IMR-90 (cell line): ENCODE results near the gene PTX4. TPM values are rescaled to one million over a fixed set of nuclear protein-coding genes. Genes with fewer than 3 reads are reported as not detected.

Experiments used
- ATAC-seq: fragments of 200-7000 bp; cut with Tn5 transposase; 2 replicates; pipeline ENCODE4 v1.9.1; 2020; ENCODE audit warnings: low read depth, mild to moderate bottlenecking, moderate library complexity
- BruUV-seq: library from RNA; stranded (reverse); fragments of 400-500 nt; replicated peaks from 2 replicates; lab custom pipeline; 2021; lab: Mats Ljungman, UMichigan
- CTCF ChIA-PET: fragments of 300-600 bp; formaldehyde crosslinking; extraction: SDS; loops from one replicate; lab custom pipeline; 2021; ENCODE audit warnings: antibody characterized with exemption; lab: Yijun Ruan, JAX
- POLR2A ChIA-PET: fragments of 300-600 bp; sonication (Branson Sonifier 250); formaldehyde crosslinking; loops from one replicate; lab custom pipeline; 2022; ENCODE audit warnings: antibody characterized with exemption; ENCODE audit not compliant: unreplicated experiment; lab: Charles Lee
- DNase-seq: peaks from one replicate; pipeline ENCODE4 v3.0.0; 2013
- H2AFZ ChIP-seq: replicated peaks from 2 replicates; pipeline ENCODE3; 2013; ENCODE audit warnings: low read length, mild to moderate bottlenecking; ENCODE audit not compliant: poor library complexity
- H2AK5ac ChIP-seq: 2 replicates; pipeline ENCODE4 v1.6.1; 2013; ENCODE audit warnings: low read depth, low read length, inconsistent platforms
- H2AK9ac ChIP-seq: replicated peaks from 2 replicates; pipeline ENCODE3; 2013; ENCODE audit warnings: mild to moderate bottlenecking, low read depth, low read length, moderate library complexity; ENCODE audit not compliant: poor library complexity
- H2BK120ac ChIP-seq: 2 replicates; pipeline ENCODE4 v1.6.1; 2013; ENCODE audit warnings: low read depth, low read length, inconsistent platforms
- H2BK15ac ChIP-seq: 3 replicates; pipeline ENCODE4 v1.6.1; 2013; ENCODE audit warnings: low read depth, low read length, inconsistent platforms
- H2BK20ac ChIP-seq: 2 replicates; pipeline ENCODE4 v1.6.1; 2013; ENCODE audit warnings: low read depth, mild to moderate bottlenecking, inconsistent platforms, low read length, moderate library complexity
- H2BK5ac ChIP-seq: 2 replicates; pipeline ENCODE4 v1.6.1; 2013; ENCODE audit warnings: mild to moderate bottlenecking, low read depth, low read length, inconsistent platforms; ENCODE audit not compliant: poor library complexity, severe bottlenecking
- H3K14ac ChIP-seq: replicated peaks from 2 replicates; pipeline ENCODE4 v1.6.1; 2013; ENCODE audit warnings: low read depth, low read length, inconsistent platforms
- H3K18ac ChIP-seq: 2 replicates; pipeline ENCODE4 v1.6.1; 2013; ENCODE audit warnings: low read depth, low read length, control low read depth
- H3K23ac ChIP-seq: 2 replicates; pipeline ENCODE4 v1.6.1; 2013; ENCODE audit warnings: low read depth, low read length, inconsistent platforms
- H3K27ac ChIP-seq: 2 replicates; pipeline ENCODE4 v1.5.1; 2013; ENCODE audit warnings: mild to moderate bottlenecking, control low read depth, low read length; ENCODE audit not compliant: insufficient read depth
- H3K27me3 ChIP-seq: 2 replicates; pipeline ENCODE4 v1.6.1; 2013; ENCODE audit warnings: low read length; ENCODE audit not compliant: control insufficient read depth, insufficient read depth
- H3K36me3 ChIP-seq: 2 replicates; pipeline ENCODE4 v1.6.1; 2013; ENCODE audit warnings: low read length, mixed read lengths; ENCODE audit not compliant: control insufficient read depth, insufficient read depth
- H3K4ac ChIP-seq: 2 replicates; pipeline ENCODE4 v1.6.1; 2013; ENCODE audit warnings: low read depth, low read length, inconsistent platforms
- H3K4me1 ChIP-seq: 2 replicates; pipeline ENCODE4 v1.6.1; 2013; ENCODE audit warnings: low read length, mixed read lengths; ENCODE audit not compliant: control insufficient read depth, insufficient read depth
- H3K4me2 ChIP-seq: 2 replicates; pipeline ENCODE4 v1.6.1; 2013; ENCODE audit warnings: low read depth, mild to moderate bottlenecking, control low read depth, low read length, moderate library complexity
- H3K4me3 ChIP-seq: 2 replicates; pipeline ENCODE4 v1.5.1; 2013; ENCODE audit warnings: low read depth, mild to moderate bottlenecking, control low read depth, low read length, moderate library complexity; ENCODE audit not compliant: insufficient read depth
- H3K56ac ChIP-seq: 2 replicates; pipeline ENCODE4 v1.6.1; 2013; ENCODE audit warnings: low read length, inconsistent platforms; ENCODE audit not compliant: insufficient read depth; ENCODE audit errors: extremely low read depth
- H3K79me1 ChIP-seq, 2 experiments: 2 replicates each; pipeline ENCODE4 v1.6.1; 2013; ENCODE audit warnings: low read length in 2 of 2, inconsistent platforms in 1 of 2, low read depth in 1 of 2
- H3K9ac ChIP-seq: 2 replicates; pipeline ENCODE4 v1.6.1; 2013; ENCODE audit warnings: low read depth, low read length, control low read depth
- H3K9me1 ChIP-seq: 2 replicates; pipeline ENCODE4 v1.6.1; 2013; ENCODE audit warnings: low read length, inconsistent platforms; ENCODE audit not compliant: insufficient read depth
- H3K9me3 ChIP-seq: 2 replicates; pipeline ENCODE4 v1.6.1; 2013; ENCODE audit warnings: low read length; ENCODE audit not compliant: control insufficient read depth, insufficient read depth
- H4K20me1 ChIP-seq: 2 replicates; pipeline ENCODE4 v1.6.1; 2013; ENCODE audit warnings: low read length, inconsistent platforms; ENCODE audit not compliant: insufficient read depth
- H4K5ac ChIP-seq: 2 replicates; pipeline ENCODE4 v1.6.1; 2013; ENCODE audit warnings: mild to moderate bottlenecking, low read depth, low read length, control low read depth
- H4K8ac ChIP-seq, 2 experiments: 2 replicates each; pipeline ENCODE4 v1.6.1; 2013; ENCODE audit warnings: low read depth in 2 of 2, low read length in 2 of 2, control low read depth in 1 of 2, inconsistent platforms in 1 of 2
- H4K91ac ChIP-seq: 2 replicates; pipeline ENCODE4 v1.6.1; 2013; ENCODE audit warnings: low read depth, low read length, inconsistent platforms; ENCODE audit not compliant: insufficient read depth
- CEBPB ChIP-seq: IDR thresholded peaks from 2 replicates; pipeline ENCODE4 v1.6.1; 2012; ENCODE audit warnings: low read depth, low read length, improper control_type of control experiment
- CTCF ChIP-seq: conservative IDR thresholded peaks from 2 replicates; pipeline ENCODE4 v1.5.1; 2012; ENCODE audit warnings: mild to moderate bottlenecking, low read depth, low read length, improper control_type of control experiment
- MAZ ChIP-seq: IDR thresholded peaks from 2 replicates; pipeline ENCODE4 v1.6.1; 2012; ENCODE audit warnings: low read depth, mild to moderate bottlenecking, low read length, improper control_type of control experiment, moderate library complexity, borderline replicate concordance
- POLR2A ChIP-seq: IDR thresholded peaks from 2 replicates; pipeline ENCODE4 v1.6.1; 2012; ENCODE audit warnings: mild to moderate bottlenecking, low read depth, low read length
- RAD21 ChIP-seq: IDR thresholded peaks from 2 replicates; pipeline ENCODE4 v1.6.1; 2012; ENCODE audit warnings: low read length, improper control_type of control experiment
- RFX5 ChIP-seq: IDR thresholded peaks from 2 replicates; pipeline ENCODE4 v1.8.0; 2012; ENCODE audit warnings: low read depth, mild to moderate bottlenecking, low read length, moderate library complexity
- USF2 ChIP-seq: fragments of 150-350 bp; IDR thresholded peaks from 2 replicates; pipeline ENCODE4 v1.6.1; 2017; ENCODE audit warnings: mild to moderate bottlenecking, antibody characterized with exemption, low read length, low read depth
- WGBS, 2 experiments: methylation state at CpG; one replicate each; pipeline versions ENCODE4 v1.1.5 to v1.1.7; 2013; ENCODE audit warnings: missing lambda C conversion rate in 2 of 2; ENCODE audit not compliant: insufficient read length in 1 of 2; ENCODE audit errors: extremely low coverage in 2 of 2; 5-methylcytosine and 5-hydroxymethylcytosine counted together
- dilution Hi-C: fragments of 300-500 bp; cut with HindIII; formaldehyde crosslinking; loops from one replicate; pipeline ENCODE4 v1.14.3; 2018; ENCODE audit warnings: low sequenced_read_pairs; ENCODE audit not compliant: unreplicated experiment
- in situ Hi-C: fragments of 300-500 bp; cut with MboI; formaldehyde crosslinking; loops from 3 replicates; pipeline ENCODE4 v1.14.3; 2019; ENCODE audit warnings: low sequenced_read_pairs, inconsistent platforms, mixed read lengths
- intact Hi-C: fragments of 100-400 bp; cut with micrococcal nuclease; formaldehyde crosslinking; loops from 2 replicates; pipeline ENCODE4 v1.10.0; 2022
- polyA plus RNA-seq, 3 experiments: library from polyadenylated mRNA; depleted of rRNA; stranded (reverse); fragments of >200 nt; gene quantifications; 2 replicates each; pipeline ENCODE4 v1.2.3, GENCODE V29; 2012; ENCODE audit warnings: low replicate concordance in 1 of 3
- total RNA-seq: library from RNA; depleted of rRNA; stranded (reverse); fragments of >200 nt; gene quantifications from 2 replicates; pipeline ENCODE4 v1.2.3, GENCODE V29; 2012

Gene PTX4
- total and polyA plus RNA-seq, 2 of the 4 experiments (the other 2 are of a cell fraction): 0.07 TPM; not detected in 1

GRCh38 chr16:1464894-1465566 lies 23.7 kb downstream of the PTX4 start:
- Histone ChIP-seq H4K20me1 (peaks cover 27% of the 10 kb centered on the region), H2BK120ac (no peak overlapping the region), H3K4me1 (no peaks in the 10 kb centered on the region), H4K8ac (no peak overlapping the region), H3K4ac (no peak overlapping the region), H3K56ac (no peak overlapping the region), H2AK9ac (no peak overlapping the region), H2BK15ac (no peak overlapping the region), H3K27ac (no peak overlapping the region), H4K5ac (no peak overlapping the region), H3K79me1 (peaks cover 14 to 38% of the 10 kb centered on the region in 2 experiments; a peak in 3 of 4 replicates), H3K9me1 (peaks cover 5% of the 10 kb centered on the region; the same call in 1 of the 2 replicates), H3K4me3 (no peak overlapping the region), H3K27me3 (no peaks in the 10 kb centered on the region), H3K9me3 (no peaks in the 10 kb centered on the region), H3K18ac (no peak overlapping the region), H3K4me2 (no peak overlapping the region), H3K14ac (no peak overlapping the region), H3K36me3 (peaks cover 28% of the 10 kb centered on the region), H2AFZ (no peak overlapping the region), H4K91ac (no peak overlapping the region), H2AK5ac (no peak overlapping the region), H2BK5ac (no peak overlapping the region), H2BK20ac (no peak overlapping the region), H3K23ac (no peak overlapping the region), H3K9ac (no peak overlapping the region)
- in situ Hi-C loops: no loop called here
- ChIA-PET POLR2A (no interaction called here), CTCF (no interaction called here)
- no peak for TF ChIP-seq MAZ
- TF ChIP-seq USF2: no peak
- TF ChIP-seq CTCF: no peak
- no peak for TF ChIP-seq RAD21
- TF ChIP-seq POLR2A: no peak
- TF ChIP-seq RFX5: no peak
- TF ChIP-seq CEBPB: no peak
- ATAC-seq (no peak), DNase-seq (no peak)
- no TSS peak for BruUV-seq
- dilution Hi-C loops: no loop called here
- WGBS, 2 experiments: 93% methylated on average over 10 of the region's 33 CpGs; no CpG with 5 or more reads in 1 of the 2 experiments
- intact Hi-C loops: no loop called here
